HepG2 (cell line): ENCODE data around the gene AJUBA. TPM values are rescaled to one million over a fixed set of nuclear protein-coding genes. Genes with fewer than 3 reads are reported as not detected.

Experiments
- CREB1 ChIP-seq, 2 experiments: fragments of 450-650 bp in 1 of 2; IDR thresholded peaks; 2 replicates each; pipeline ENCODE4 v1.6.1; 2016 to 2017; ENCODE audit warnings: control low read depth in 1 of 2, mild to moderate bottlenecking in 1 of 2, missing compliant biosample characterization in 1 of 2, missing genetic modification characterization in 1 of 2
- GATAD2A ChIP-seq: IDR thresholded peaks from 2 replicates; pipeline ENCODE4 v1.6.1; 2016
- GTF2F1 ChIP-seq: fragments of 150-350 bp; IDR thresholded peaks from 2 replicates; pipeline ENCODE4 v1.6.1; 2014; ENCODE audit warnings: low read length
- KAT8 ChIP-seq: IDR thresholded peaks from 2 replicates; pipeline ENCODE4 v1.6.1; 2016; ENCODE audit warnings: missing genetic modification reagents, missing compliant biosample characterization
- MTF1 ChIP-seq: sonication (generic); formaldehyde crosslinking; IDR thresholded peaks from 2 replicates; pipeline ENCODE4 v1.5.0; 2020; ENCODE audit warnings: missing genetic modification reagents
- MXD4 ChIP-seq: IDR thresholded peaks from 2 replicates; pipeline ENCODE4 v1.6.1; 2016; ENCODE audit warnings: mild to moderate bottlenecking, missing biosample characterization, missing genetic modification reagents
- ONECUT2 ChIP-seq: sonication (generic); formaldehyde crosslinking; IDR thresholded peaks from 2 replicates; pipeline ENCODE4 v1.4.0; 2020; ENCODE audit warnings: missing genetic modification reagents
- PHF8 ChIP-seq: sonication (generic); formaldehyde crosslinking; IDR thresholded peaks from 2 replicates; pipeline ENCODE4 v1.5.0; 2020; ENCODE audit warnings: missing genetic modification reagents
- PLRG1 ChIP-seq: fragments of 450-650 bp; conservative IDR thresholded peaks from 2 replicates; pipeline ENCODE4 v1.6.1; 2016
- RBM39 ChIP-seq: fragments of 200-400 bp; formaldehyde crosslinking; IDR thresholded peaks from one replicate; pipeline ENCODE4 v1.6.1; 2018; ENCODE audit warnings: antibody characterized with exemption, mild to moderate bottlenecking, low read depth, low read length; ENCODE audit not compliant: poor library complexity, severe bottlenecking
- REPIN1 ChIP-seq: sonication (generic); formaldehyde crosslinking; IDR thresholded peaks from 2 replicates; pipeline ENCODE4 v1.8.0; 2022; ENCODE audit warnings: missing genetic modification reagents, low read depth, mild to moderate bottlenecking, borderline replicate concordance
- RFXANK ChIP-seq: IDR thresholded peaks from 2 replicates; pipeline ENCODE4 v1.6.1; 2016
- SETDB1 ChIP-seq: sonication (generic); formaldehyde crosslinking; IDR thresholded peaks from 2 replicates; pipeline ENCODE4 v1.5.1; 2020; ENCODE audit warnings: missing genetic modification reagents, mild to moderate bottlenecking, borderline replicate concordance
- SIN3B ChIP-seq: fragments of 150-350 bp; IDR thresholded peaks from 2 replicates; pipeline ENCODE4 v1.6.1; 2014; ENCODE audit warnings: low read length
- SNAI1 ChIP-seq: sonication (generic); formaldehyde crosslinking; IDR thresholded peaks from 2 replicates; pipeline ENCODE4 v1.5.0; 2020; ENCODE audit warnings: mild to moderate bottlenecking, missing genetic modification reagents, borderline replicate concordance
- SRY ChIP-seq: sonication (generic); formaldehyde crosslinking; IDR thresholded peaks from 2 replicates; pipeline ENCODE4 v1.8.0; 2022; ENCODE audit warnings: mild to moderate bottlenecking, missing genetic modification reagents
- ZKSCAN5 ChIP-seq: sonication (generic); formaldehyde crosslinking; IDR thresholded peaks from 2 replicates; pipeline ENCODE4 v1.5.1; 2020; ENCODE audit warnings: mild to moderate bottlenecking, missing genetic modification reagents
- ZNF160 ChIP-seq: sonication (generic); formaldehyde crosslinking; IDR thresholded peaks from 2 replicates; pipeline ENCODE4 v1.8.0; 2022; ENCODE audit warnings: mild to moderate bottlenecking, inconsistent platforms, missing genetic modification reagents
- ZNF263 ChIP-seq: sonication (generic); formaldehyde crosslinking; IDR thresholded peaks from 2 replicates; pipeline ENCODE4 v1.4.0; 2020; ENCODE audit warnings: missing genetic modification reagents
- ZNF782 ChIP-seq: sonication (generic); formaldehyde crosslinking; IDR thresholded peaks from 2 replicates; pipeline ENCODE4 v1.4.0; 2020; ENCODE audit warnings: missing genetic modification reagents, mild to moderate bottlenecking, borderline replicate concordance
- polyA plus RNA-seq, 8 experiments: library from polyadenylated mRNA; depleted of rRNA in 3 of 8; stranded (reverse) in 7 of 8; unstranded in 1 of 8; fragments of >200 nt; fragmentation: Illumina TruSeq in 4 of 8; extraction: Trizol in 4 of 8; gene quantifications; 2 replicates each; pipeline versions ENCODE4 v1.2.1 to v1.2.3, GENCODE V29; 2011 to 2016; ENCODE audit warnings: low read depth in 4 of 8, missing spikeins in 1 of 8, mixed read lengths in 1 of 8; ENCODE audit not compliant: insufficient read depth in 1 of 8
- total RNA-seq, 5 experiments: library from RNA; depleted of rRNA; stranded (reverse); fragments of >200 nt; fragmentation: Illumina TruSeq; extraction: Trizol; gene quantifications; 2 replicates each; pipeline ENCODE4 v1.2.3, GENCODE V29; 2016; ENCODE audit warnings: low read depth in 1 of 5
- TF ChIP-seq, protein P1 (sequence below): sonication (generic); formaldehyde crosslinking; IDR thresholded peaks from 2 replicates; pipeline ENCODE4 v1.4.0; 2020; ENCODE audit warnings: mild to moderate bottlenecking, missing genetic modification reagents
- TF ChIP-seq, protein P2 (sequence below): sonication (generic); formaldehyde crosslinking; IDR thresholded peaks from 2 replicates; pipeline ENCODE4 v1.5.1; 2020; ENCODE audit warnings: mild to moderate bottlenecking, missing genetic modification reagents, moderate library complexity

Gene AJUBA
- total and polyA plus RNA-seq, 2 of the 13 experiments (the other 11 are each of a cell fraction or from before 2014, with no cell fraction given), result 157 to 241 TPM

DNA sequence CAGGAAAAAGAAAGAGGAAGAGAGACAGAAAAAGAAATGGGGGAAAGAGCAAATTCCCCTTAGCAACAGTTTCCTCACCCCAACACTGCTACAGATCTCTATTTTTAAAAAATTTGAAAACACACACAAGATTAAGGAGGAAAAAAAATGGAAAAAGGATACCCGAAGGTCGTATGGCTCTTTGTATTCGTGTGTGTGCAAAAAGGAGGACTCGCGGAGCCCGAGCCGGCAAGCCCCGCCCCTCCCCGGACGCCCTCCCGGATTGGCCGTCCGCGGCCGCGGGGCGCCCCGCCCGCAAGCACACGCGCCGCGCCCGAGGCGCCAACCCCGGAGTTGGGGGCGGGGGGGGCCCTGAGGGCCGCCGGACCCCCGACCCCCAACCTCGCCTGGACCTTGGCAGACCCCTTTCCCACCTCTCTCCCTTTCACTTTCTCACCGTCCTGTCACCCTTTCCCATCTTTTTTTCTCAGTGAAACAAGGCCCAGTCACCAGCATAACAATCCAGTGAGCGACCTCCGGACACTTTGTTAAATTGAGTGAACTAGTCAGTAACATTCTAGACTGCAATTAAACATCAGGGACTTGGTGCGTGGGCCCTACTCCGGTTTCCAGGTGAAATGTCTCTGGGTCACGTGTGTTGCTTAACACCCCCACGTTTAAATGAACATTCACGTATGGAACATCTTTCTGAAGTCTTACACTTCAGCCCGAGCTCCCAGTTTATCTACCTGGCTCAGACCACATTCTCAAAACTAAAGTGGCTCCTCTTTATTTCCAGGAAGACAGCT lies 27.8 kb upstream of the AJUBA start, which contains the start of gene C14orf93 (continued):
- TF ChIP-seq ZNF782 (peak; percentile 59; the same call in 1 of the 2 replicates), MTF1 (no peak), SETDB1 (CRISPR knock-in tag) (no peak), PLRG1 (no peak), GATAD2A (CRISPR knock-in tag) (peak; percentile 74; the same call in 1 of the 2 replicates), KAT8 (CRISPR knock-in tag) (peak; percentile 54; the same call in 1 of the 2 replicates), SRY (CRISPR knock-in tag) (peak; percentile 40; the same call in 1 of the 2 replicates), MXD4 (CRISPR knock-in tag) (0 out of 2 replicates have a peak, but pooled peaks have one; percentile 28), ZKSCAN5 (CRISPR knock-in tag) (no peak), CREB1 (IDR thresholded peaks at IDR 0.05) (no peak), CREB1 (CRISPR knock-in tag; IDR thresholded peaks at IDR 0.05) (no peak), REPIN1 (CRISPR knock-in tag) (peak; percentile 34; the same call in 1 of the 2 replicates), GTF2F1 (0 out of 2 replicates have a peak, but pooled peaks have one; percentile 28), RBM39 (peak; percentile 30), PHF8 (CRISPR knock-in tag) (peak; percentile 80), RFXANK (peak; percentile 43), ZNF263 (CRISPR knock-in tag) (peak; percentile 56), ONECUT2 (no peak), ZNF160 (peak; percentile 77; the same call in 1 of the 2 replicates), SIN3B (peak; percentile 33; the same call in 1 of the 2 replicates), SNAI1 (peak; percentile 93)
- TF ChIP-seq, protein P1, sequence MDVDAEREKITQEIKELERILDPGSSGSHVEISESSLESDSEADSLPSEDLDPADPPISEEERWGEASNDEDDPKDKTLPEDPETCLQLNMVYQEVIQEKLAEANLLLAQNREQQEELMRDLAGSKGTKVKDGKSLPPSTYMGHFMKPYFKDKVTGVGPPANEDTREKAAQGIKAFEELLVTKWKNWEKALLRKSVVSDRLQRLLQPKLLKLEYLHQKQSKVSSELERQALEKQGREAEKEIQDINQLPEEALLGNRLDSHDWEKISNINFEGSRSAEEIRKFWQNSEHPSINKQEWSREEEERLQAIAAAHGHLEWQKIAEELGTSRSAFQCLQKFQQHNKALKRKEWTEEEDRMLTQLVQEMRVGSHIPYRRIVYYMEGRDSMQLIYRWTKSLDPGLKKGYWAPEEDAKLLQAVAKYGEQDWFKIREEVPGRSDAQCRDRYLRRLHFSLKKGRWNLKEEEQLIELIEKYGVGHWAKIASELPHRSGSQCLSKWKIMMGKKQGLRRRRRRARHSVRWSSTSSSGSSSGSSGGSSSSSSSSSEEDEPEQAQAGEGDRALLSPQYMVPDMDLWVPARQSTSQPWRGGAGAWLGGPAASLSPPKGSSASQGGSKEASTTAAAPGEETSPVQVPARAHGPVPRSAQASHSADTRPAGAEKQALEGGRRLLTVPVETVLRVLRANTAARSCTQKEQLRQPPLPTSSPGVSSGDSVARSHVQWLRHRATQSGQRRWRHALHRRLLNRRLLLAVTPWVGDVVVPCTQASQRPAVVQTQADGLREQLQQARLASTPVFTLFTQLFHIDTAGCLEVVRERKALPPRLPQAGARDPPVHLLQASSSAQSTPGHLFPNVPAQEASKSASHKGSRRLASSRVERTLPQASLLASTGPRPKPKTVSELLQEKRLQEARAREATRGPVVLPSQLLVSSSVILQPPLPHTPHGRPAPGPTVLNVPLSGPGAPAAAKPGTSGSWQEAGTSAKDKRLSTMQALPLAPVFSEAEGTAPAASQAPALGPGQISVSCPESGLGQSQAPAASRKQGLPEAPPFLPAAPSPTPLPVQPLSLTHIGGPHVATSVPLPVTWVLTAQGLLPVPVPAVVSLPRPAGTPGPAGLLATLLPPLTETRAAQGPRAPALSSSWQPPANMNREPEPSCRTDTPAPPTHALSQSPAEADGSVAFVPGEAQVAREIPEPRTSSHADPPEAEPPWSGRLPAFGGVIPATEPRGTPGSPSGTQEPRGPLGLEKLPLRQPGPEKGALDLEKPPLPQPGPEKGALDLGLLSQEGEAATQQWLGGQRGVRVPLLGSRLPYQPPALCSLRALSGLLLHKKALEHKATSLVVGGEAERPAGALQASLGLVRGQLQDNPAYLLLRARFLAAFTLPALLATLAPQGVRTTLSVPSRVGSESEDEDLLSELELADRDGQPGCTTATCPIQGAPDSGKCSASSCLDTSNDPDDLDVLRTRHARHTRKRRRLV (CRISPR knock-in tag), result peak; percentile 73; the same call in 1 of the 2 replicates
- TF ChIP-seq, protein P2, sequence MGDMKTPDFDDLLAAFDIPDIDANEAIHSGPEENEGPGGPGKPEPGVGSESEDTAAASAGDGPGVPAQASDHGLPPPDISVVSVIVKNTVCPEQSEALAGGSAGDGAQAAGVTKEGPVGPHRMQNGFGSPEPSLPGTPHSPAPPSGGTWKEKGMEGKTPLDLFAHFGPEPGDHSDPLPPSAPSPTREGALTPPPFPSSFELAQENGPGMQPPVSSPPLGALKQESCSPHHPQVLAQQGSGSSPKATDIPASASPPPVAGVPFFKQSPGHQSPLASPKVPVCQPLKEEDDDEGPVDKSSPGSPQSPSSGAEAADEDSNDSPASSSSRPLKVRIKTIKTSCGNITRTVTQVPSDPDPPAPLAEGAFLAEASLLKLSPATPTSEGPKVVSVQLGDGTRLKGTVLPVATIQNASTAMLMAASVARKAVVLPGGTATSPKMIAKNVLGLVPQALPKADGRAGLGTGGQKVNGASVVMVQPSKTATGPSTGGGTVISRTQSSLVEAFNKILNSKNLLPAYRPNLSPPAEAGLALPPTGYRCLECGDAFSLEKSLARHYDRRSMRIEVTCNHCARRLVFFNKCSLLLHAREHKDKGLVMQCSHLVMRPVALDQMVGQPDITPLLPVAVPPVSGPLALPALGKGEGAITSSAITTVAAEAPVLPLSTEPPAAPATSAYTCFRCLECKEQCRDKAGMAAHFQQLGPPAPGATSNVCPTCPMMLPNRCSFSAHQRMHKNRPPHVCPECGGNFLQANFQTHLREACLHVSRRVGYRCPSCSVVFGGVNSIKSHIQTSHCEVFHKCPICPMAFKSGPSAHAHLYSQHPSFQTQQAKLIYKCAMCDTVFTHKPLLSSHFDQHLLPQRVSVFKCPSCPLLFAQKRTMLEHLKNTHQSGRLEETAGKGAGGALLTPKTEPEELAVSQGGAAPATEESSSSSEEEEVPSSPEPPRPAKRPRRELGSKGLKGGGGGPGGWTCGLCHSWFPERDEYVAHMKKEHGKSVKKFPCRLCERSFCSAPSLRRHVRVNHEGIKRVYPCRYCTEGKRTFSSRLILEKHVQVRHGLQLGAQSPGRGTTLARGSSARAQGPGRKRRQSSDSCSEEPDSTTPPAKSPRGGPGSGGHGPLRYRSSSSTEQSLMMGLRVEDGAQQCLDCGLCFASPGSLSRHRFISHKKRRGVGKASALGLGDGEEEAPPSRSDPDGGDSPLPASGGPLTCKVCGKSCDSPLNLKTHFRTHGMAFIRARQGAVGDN, result peak; percentile 90
